Renal pelvis (tissue), 4 donors: ENCODE results near the gene GZF1. TPM values are rescaled to one million over a fixed set of nuclear protein-coding genes. Genes with fewer than 3 reads are reported as not detected.

Experiments used
- DNase-seq: peaks from one replicate; pipeline ENCODE4 v3.0.0-alpha.2; 2013
- polyA plus RNA-seq, 3 donors: library from polyadenylated mRNA; unstranded; fragments of 120-200 nt; gene quantifications; one replicate each; pipeline ENCODE4 v1.2.1, GENCODE V29; 2013; ENCODE audit not compliant: insufficient read length in 3 of 3

Gene GZF1
- polyA plus RNA-seq, 3 donors: 13.1 to 17.6 (median 17.5) TPM

GRCh38 chr20:23366384-23366783 is 4.4 kb downstream of the GZF1 start:
- no peak for DNase-seq

GRCh38 chr20:23367770-23368169 is 5.8 kb downstream of the GZF1 start:
- DNase-seq: no peak

DNA sequence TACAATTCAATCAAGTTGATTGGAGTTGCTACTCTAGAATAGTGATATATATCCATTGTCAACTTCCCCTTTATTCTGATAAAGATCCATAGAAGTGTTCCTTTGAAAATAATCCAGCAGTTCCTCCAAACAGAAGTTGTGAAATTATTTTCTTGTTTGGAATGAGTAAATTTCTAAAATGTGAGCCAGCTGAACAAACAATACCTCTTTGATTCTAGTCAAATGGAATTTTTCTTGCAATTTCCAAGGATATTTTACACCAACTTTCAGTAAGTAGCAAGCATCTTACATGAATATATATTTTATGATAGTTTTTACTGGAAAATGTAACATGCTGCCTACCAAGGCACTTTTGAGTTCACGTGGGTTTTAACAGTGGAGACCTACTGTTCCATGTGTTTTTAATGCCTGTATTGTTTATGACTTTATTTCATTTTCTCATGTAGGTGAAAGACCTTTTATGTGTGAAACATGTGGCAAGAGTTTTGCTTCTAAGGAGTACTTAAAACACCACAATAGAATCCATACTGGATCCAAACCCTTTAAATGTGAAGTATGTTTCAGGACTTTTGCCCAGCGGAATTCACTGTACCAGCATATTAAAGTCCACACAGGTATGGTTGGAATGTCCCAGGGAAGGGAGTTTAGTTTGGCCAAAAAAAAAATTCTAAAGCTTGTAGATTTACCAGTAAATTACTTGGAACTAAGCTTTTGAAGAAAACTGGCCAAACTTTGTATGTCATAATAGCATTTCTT is 6.5 kb downstream of the GZF1 start:
- no peak for DNase-seq

DNA sequence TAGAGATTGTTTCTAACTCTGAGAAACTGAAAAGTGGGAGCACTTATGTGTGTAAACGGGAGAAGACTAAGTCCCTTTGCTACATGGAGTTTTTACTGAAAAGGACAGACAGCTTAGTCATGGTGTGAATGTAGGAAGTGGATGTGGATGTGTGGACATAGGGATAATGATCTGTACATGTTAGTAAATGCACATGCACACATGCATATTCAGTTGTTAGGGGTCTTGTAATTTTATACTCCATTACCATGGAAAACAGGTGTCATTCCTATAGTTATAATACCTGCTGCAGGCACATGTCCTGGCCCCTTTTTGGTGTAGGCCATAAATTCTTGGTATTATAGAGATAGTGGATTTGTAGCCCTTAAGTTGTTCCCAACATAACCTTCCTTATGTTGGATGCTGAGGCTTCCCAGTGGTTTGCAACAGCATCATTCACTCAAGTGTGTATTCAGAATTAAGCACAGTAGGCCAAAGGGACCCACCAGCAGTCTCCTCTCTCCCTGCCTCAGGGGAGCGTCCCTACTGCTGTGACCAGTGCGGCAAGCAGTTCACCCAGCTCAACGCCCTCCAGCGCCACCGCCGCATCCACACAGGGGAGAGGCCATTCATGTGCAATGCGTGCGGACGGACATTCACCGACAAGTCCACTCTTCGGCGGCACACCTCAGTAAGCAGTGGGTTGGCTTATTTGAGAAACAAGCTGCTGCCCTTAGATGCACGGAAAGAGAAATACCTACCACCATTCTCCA is 7.3 kb downstream of the GZF1 start:
- DNase-seq: no peak

DNA sequence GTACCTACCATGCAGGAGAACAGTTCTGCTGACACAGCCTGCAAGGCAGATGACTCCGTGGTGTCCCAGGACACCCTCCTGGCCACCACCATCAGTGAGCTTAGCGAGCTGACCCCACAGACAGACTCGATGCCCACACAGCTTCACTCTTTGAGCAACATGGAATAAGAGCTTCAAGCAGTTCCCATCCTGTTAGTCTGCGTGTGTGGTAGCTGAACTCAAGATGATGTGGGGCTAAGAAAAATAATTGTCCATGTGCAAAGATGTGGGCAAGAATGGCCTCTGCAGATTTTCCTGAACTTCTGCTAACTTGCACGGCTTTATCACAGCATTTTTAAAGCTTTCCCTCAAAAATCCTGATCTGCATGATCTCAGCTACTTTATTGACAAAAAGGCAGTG is 8.3 kb downstream of the GZF1 start:
- DNase-seq: no peak

- DNase-seq: no peak
Measured at GRCh38 chr20:23370873-23371272, 8.9 kb downstream of the GZF1 start.

GRCh38 chr20:23371496-23371895 is 9.5 kb downstream of the GZF1 start:
- DNase-seq: no peak

- DNase-seq: no peak
Measured at GRCh38 chr20:23374441-23374840, 12.5 kb downstream of the GZF1 start.

DNA sequence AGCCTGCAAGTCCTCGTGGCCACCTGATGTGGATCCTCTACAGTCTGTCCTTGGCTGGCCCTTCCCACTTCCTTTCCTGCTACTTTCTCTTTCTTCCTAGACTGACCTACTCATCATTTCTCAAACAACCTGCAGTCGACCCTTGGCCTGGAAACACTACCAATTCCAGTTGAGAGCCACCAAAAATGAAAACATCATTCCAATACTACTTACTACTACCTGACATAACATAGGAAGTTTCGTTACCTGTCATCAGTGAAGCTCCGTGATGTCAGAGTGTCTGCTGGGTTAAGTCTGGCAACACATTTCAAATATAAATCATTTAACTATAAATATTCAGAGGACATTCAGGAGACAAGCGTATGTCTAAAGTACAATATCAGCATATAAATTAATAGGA is 13.8 kb downstream of the GZF1 start:
- DNase-seq: no peak

GRCh38 chr20:23379772-23380171 is 17.8 kb downstream of the GZF1 start:
- no peak for DNase-seq

GRCh38 chr20:23381876-23382275 is 19.9 kb downstream of the GZF1 start:
- no peak for DNase-seq

DNA sequence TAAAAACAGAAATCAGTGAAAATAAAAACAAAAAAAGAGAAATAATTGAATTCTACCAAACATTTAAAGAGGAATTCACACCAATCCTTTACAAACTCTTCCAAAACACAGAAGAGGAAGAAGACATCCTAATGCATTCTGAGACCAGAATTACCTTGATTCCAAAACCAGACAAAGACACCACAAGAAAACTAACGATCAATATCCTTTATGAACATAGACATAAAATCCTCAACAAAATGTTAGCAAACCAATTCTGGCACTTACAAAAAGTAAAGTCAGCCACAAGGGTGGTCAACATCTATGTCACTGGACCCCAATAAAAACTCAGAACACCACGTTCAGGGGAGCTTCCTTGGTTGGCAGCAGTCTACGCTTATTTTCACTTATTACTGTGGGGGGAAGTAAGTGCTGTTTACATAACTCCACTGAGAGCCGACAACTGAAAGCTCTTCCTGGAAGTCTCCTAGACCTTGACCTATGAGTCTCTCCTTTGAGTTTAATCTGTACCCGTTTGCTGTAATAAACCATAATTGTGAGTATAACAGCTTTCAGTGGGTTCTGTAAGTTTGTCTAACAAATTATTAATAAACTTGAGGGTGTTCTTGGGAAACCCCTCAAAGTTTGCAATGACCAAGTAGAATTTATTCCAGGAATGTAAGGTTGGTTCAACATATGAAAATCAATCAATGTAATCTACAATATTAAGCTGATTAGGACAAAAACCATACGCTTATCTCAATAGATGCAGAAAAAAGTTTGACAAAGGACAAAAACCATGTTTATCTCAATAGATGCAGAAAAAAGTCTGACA is 24.5 kb downstream of the GZF1 start:
- no peak for DNase-seq

GRCh38 chr20:23387118-23387443 is 25.1 kb downstream of the GZF1 start:
- no peak for DNase-seq

DNA sequence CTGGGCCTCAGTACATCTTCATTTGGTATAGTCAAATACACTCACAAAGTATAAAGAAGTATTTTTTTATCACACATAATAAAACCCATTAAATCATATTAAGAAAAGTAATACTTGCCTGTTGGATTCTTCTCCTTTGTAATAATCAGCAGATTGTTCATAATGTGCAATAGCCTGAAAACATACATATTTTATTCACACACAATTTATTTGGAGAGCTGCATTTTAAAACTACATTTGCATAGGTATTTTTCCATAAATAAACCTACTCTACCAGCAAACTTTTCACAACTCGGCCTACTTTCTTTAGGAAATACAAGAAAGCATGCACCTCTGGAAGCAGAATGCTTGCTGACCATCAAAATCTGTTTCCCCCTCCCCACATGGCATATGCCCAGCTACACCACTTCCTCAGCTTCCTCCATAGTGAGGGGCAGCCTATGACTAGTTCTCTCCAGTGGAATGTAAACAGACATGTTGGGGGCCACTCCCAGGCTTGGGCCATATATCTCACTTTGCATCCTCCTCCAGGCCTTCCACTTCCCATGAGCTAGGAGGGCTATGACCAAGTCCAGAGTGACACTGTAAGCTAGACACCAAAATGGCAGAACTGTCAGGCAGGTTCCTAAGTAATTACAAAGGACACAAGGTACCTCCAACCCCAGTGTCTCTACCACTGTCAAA is 28.3 kb downstream of the GZF1 start:
- DNase-seq: no peak

- DNase-seq: no peak
Measured at GRCh38 chr20:23391707-23392310, 29.8 kb downstream of the GZF1 start.

GRCh38 chr20:23393996-23394775 is 32.2 kb downstream of the GZF1 start:
- DNase-seq: no peak

DNA sequence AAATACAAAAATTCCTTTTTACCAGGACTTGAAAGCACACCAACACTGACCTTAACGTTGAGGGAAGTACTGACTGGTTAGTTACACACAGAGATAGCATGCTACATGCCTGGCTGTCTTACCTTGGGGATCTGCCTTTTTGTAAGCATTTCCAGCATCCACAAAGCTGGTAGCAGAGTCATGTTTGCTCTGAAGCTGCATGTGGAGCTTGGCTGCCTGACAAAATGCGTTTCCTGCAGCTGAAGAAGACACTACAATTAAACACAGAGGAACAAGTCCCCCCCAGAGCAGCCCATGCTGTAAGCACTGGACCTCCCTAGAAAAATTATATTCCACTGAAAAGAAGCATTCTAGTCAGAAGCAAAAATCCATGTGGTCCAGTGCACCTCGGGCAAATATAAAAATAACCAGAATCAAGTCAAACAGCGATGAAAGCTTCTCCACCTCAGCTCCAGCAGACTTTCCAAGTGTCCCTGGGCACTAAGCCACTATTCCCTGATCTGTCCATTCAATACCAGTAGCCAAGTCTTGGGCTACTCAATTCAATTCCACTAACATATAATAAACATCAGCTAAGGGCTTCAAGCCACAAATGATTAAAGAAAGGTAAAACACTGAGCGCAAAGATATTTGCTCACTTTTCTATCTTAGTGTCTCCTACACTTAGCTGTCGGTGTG is 35.1 kb downstream of the GZF1 start:
- DNase-seq: no peak

DNA sequence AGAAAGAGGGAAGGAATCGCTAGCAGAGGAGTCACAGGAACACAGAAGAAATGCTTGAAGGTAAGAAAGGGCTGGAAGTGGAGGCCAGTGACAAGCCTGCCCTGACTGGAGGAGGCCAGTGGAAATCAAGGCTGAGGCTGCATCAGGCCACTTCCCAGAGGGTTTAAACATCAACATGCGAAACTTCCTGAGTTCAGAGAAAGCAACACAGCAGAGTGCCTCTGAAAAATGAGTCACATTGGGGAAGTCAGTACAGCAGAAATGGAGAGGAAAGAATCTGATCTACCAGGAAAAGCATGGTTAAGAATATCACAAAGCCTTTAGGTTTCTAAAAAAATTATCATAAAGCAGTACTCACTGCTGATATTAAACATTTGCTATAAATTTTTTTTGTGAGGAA is 36.0 kb downstream of the GZF1 start:
- DNase-seq: no peak

- DNase-seq: no peak
Measured at GRCh38 chr20:23399568-23400241, 37.7 kb downstream of the GZF1 start.

DNA sequence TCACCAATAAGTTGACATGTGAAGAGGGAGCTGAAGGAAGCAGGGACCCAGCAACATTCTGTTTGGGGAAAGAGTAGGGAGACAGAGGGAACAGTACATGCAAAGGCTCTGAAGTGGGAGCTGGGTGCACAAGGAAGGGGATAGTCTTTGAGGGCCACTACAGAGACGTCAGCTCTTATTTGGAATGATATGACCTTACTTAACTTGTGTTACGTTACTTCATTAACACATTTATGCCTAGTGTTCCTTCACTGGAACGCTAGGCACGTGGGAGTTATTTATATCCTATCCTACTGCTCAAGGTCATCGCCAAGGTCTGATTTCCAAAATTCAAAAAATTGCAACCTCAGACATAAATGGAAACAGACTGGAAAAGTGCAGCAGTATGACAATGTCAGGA is 39.1 kb downstream of the GZF1 start:
- no peak for DNase-seq
